HEK293 (cell line): ENCODE measurements around the gene BEST3.

ENCODE experiments used
- CTCF ChIA-PET: fragments of 350-600 bp; formaldehyde crosslinking; extraction: SDS; loops from one replicate; lab custom pipeline; 2021; ENCODE audit warnings: antibody characterized with exemption; lab: Yijun Ruan, JAX
- POLR2A ChIA-PET: fragments of 300-600 bp; formaldehyde crosslinking; extraction: SDS; loops from one replicate; lab custom pipeline; 2020; ENCODE audit warnings: antibody characterized with exemption, inconsistent platforms; lab: Yijun Ruan, JAX
- H3K27ac ChIP-seq: fragments of 200-500 bp; sonication (Bioruptor generic); 2 replicates; pipeline ENCODE4 v1.5.1; 2014; ENCODE audit warnings: low read depth, low read length, control low read depth, inconsistent platforms; ENCODE audit errors: extremely low read depth
- H3K36me3 ChIP-seq, 2 experiments: fragments of 200-500 bp in 1 of 2; sonication (Bioruptor generic) in 1 of 2; 1 replicate in 1 of 2; 2 replicates in 1 of 2; pipeline ENCODE4 v1.5.1; 2014 to 2017; ENCODE audit warnings: inconsistent platforms in 2 of 2, low read length in 2 of 2; ENCODE audit not compliant: control insufficient read depth in 2 of 2, insufficient read depth in 1 of 2
- H3K4me1 ChIP-seq: fragments of 200-500 bp; sonication (Bioruptor generic); 2 replicates; pipeline ENCODE4 v1.5.1; 2014; ENCODE audit warnings: mild to moderate bottlenecking, low read length, inconsistent platforms; ENCODE audit not compliant: control insufficient read depth, insufficient read depth
- H3K4me3 ChIP-seq: 2 replicates; pipeline ENCODE4 v1.5.1; 2011; ENCODE audit warnings: low read depth, mild to moderate bottlenecking, control low read depth, low read length, moderate library complexity
- H3K9me3 ChIP-seq: fragments of 200-500 bp; sonication (Bioruptor generic); 2 replicates; pipeline ENCODE4 v1.5.1; 2014; ENCODE audit warnings: low read depth, low read length, inconsistent platforms; ENCODE audit not compliant: control insufficient read depth, insufficient read depth
- KLF7 ChIP-seq: fragments of 450-650 bp; formaldehyde crosslinking; IDR thresholded peaks from 2 replicates; pipeline ENCODE4 v1.5.1; 2016; ENCODE audit warnings: missing biosample characterization, missing genetic modification characterization, borderline replicate concordance
- KLF9 ChIP-seq: fragments of 450-650 bp; formaldehyde crosslinking; IDR thresholded peaks from 2 replicates; pipeline ENCODE4 v1.5.1; 2016; ENCODE audit warnings: missing biosample characterization, missing genetic modification characterization, low read depth
- SP3 ChIP-seq: fragments of 450-650 bp; formaldehyde crosslinking; IDR thresholded peaks from 2 replicates; pipeline ENCODE4 v1.5.1; 2016; ENCODE audit warnings: missing biosample characterization, missing genetic modification characterization
- SP7 ChIP-seq: fragments of 450-650 bp; formaldehyde crosslinking; IDR thresholded peaks from 2 replicates; pipeline ENCODE4 v1.5.1; 2016; ENCODE audit warnings: missing biosample characterization, missing genetic modification characterization
- TSHZ1 ChIP-seq: fragments of 450-650 bp; formaldehyde crosslinking; IDR thresholded peaks from 2 replicates; pipeline ENCODE4 v1.5.1; 2016; ENCODE audit warnings: missing biosample characterization, missing genetic modification characterization, borderline replicate concordance
- ZBTB1 ChIP-seq: fragments of 450-650 bp; formaldehyde crosslinking; IDR thresholded peaks from 2 replicates; pipeline ENCODE4 v1.5.1; 2016; ENCODE audit warnings: missing biosample characterization, missing genetic modification characterization
- ZNF132 ChIP-seq: fragments of 450-650 bp; formaldehyde crosslinking; IDR thresholded peaks from 2 replicates; pipeline ENCODE4 v1.5.1; 2017; ENCODE audit warnings: missing biosample characterization, missing genetic modification characterization, borderline replicate concordance
- ZNF169 ChIP-seq: fragments of 450-650 bp; formaldehyde crosslinking; IDR thresholded peaks from 2 replicates; pipeline ENCODE4 v1.5.1; 2016; ENCODE audit warnings: missing biosample characterization, missing genetic modification characterization
- ZNF433 ChIP-seq: fragments of 450-650 bp; formaldehyde crosslinking; IDR thresholded peaks from 2 replicates; pipeline ENCODE4 v1.5.1; 2016; ENCODE audit warnings: missing biosample characterization, missing genetic modification characterization, low read depth
- ZNF596 ChIP-seq: fragments of 450-650 bp; IDR thresholded peaks from 2 replicates; pipeline ENCODE4 v1.5.0; 2018; ENCODE audit warnings: missing biosample characterization, mild to moderate bottlenecking, missing genetic modification characterization, moderate library complexity
- ZNF629 ChIP-seq: fragments of 450-650 bp; formaldehyde crosslinking; IDR thresholded peaks from 2 replicates; pipeline ENCODE4 v1.5.1; 2017; ENCODE audit warnings: missing biosample characterization, missing genetic modification characterization
- ZNF707 ChIP-seq: fragments of 450-650 bp; formaldehyde crosslinking; IDR thresholded peaks from 2 replicates; pipeline ENCODE4 v1.5.1; 2016; ENCODE audit warnings: missing biosample characterization, missing genetic modification characterization
- ZNF747 ChIP-seq: fragments of 450-650 bp; formaldehyde crosslinking; IDR thresholded peaks from 2 replicates; pipeline ENCODE4 v1.5.1; 2016; ENCODE audit warnings: missing biosample characterization, missing genetic modification characterization
- ZNF792 ChIP-seq: fragments of 450-650 bp; formaldehyde crosslinking; IDR thresholded peaks from 2 replicates; pipeline ENCODE4 v1.5.1; 2016; ENCODE audit warnings: missing biosample characterization, missing genetic modification characterization
- TF ChIP-seq, protein P1 (sequence below): fragments of 450-650 bp; formaldehyde crosslinking; conservative IDR thresholded peaks from 2 replicates; pipeline ENCODE4 v1.5.1; 2016; ENCODE audit warnings: low read depth, missing biosample characterization, missing genetic modification characterization
- TF ChIP-seq, protein P2 (sequence below): fragments of 450-650 bp; formaldehyde crosslinking; IDR thresholded peaks from 2 replicates; pipeline ENCODE4 v1.5.1; 2017; ENCODE audit warnings: missing biosample characterization, missing genetic modification characterization
- TF ChIP-seq, protein P3 (sequence below): fragments of 450-650 bp; formaldehyde crosslinking; IDR thresholded peaks from 2 replicates; pipeline ENCODE4 v1.5.1; 2016; ENCODE audit warnings: missing biosample characterization, missing genetic modification characterization, low read depth
- TF ChIP-seq, protein P4 (sequence below): fragments of 450-650 bp; formaldehyde crosslinking; IDR thresholded peaks from 2 replicates; pipeline ENCODE4 v1.5.1; 2017; ENCODE audit warnings: missing biosample characterization, mild to moderate bottlenecking, missing genetic modification characterization, moderate library complexity
- TF ChIP-seq, protein P5 (sequence below): fragments of 450-650 bp; formaldehyde crosslinking; IDR thresholded peaks from 2 replicates; pipeline ENCODE4 v1.5.1; 2017; ENCODE audit warnings: missing biosample characterization, missing genetic modification characterization

The BEST3 gene

GRCh38 chr12:69739287-69740191, 40.4 kb upstream of the BEST3 start (continued):
- TF ChIP-seq, protein P1, sequence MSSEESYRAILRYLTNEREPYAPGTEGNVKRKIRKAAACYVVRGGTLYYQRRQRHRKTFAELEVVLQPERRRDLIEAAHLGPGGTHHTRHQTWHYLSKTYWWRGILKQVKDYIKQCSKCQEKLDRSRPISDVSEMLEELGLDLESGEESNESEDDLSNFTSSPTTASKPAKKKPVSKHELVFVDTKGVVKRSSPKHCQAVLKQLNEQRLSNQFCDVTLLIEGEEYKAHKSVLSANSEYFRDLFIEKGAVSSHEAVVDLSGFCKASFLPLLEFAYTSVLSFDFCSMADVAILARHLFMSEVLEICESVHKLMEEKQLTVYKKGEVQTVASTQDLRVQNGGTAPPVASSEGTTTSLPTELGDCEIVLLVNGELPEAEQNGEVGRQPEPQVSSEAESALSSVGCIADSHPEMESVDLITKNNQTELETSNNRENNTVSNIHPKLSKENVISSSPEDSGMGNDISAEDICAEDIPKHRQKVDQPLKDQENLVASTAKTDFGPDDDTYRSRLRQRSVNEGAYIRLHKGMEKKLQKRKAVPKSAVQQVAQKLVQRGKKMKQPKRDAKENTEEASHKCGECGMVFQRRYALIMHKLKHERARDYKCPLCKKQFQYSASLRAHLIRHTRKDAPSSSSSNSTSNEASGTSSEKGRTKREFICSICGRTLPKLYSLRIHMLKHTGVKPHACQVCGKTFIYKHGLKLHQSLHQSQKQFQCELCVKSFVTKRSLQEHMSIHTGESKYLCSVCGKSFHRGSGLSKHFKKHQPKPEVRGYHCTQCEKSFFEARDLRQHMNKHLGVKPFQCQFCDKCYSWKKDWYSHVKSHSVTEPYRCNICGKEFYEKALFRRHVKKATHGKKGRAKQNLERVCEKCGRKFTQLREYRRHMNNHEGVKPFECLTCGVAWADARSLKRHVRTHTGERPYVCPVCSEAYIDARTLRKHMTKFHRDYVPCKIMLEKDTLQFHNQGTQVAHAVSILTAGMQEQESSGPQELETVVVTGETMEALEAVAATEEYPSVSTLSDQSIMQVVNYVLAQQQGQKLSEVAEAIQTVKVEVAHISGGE (tag by site-specific recombination), result peak; percentile 35; the same call in 1 of the 2 replicates
- TF ChIP-seq ZNF629 (tag by site-specific recombination), result peak; percentile 53; the same call in 1 of the 2 replicates
- TF ChIP-seq SP7 (tag by site-specific recombination), result peak; percentile 79
- no peak for TF ChIP-seq KLF7 (tag by site-specific recombination)
- TF ChIP-seq, protein P2, sequence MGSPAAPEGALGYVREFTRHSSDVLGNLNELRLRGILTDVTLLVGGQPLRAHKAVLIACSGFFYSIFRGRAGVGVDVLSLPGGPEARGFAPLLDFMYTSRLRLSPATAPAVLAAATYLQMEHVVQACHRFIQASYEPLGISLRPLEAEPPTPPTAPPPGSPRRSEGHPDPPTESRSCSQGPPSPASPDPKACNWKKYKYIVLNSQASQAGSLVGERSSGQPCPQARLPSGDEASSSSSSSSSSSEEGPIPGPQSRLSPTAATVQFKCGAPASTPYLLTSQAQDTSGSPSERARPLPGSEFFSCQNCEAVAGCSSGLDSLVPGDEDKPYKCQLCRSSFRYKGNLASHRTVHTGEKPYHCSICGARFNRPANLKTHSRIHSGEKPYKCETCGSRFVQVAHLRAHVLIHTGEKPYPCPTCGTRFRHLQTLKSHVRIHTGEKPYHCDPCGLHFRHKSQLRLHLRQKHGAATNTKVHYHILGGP (tag by site-specific recombination), result no peak
- no peak for TF ChIP-seq ZBTB1
- TF ChIP-seq, protein P3, sequence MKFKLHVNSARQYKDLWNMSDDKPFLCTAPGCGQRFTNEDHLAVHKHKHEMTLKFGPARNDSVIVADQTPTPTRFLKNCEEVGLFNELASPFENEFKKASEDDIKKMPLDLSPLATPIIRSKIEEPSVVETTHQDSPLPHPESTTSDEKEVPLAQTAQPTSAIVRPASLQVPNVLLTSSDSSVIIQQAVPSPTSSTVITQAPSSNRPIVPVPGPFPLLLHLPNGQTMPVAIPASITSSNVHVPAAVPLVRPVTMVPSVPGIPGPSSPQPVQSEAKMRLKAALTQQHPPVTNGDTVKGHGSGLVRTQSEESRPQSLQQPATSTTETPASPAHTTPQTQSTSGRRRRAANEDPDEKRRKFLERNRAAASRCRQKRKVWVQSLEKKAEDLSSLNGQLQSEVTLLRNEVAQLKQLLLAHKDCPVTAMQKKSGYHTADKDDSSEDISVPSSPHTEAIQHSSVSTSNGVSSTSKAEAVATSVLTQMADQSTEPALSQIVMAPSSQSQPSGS, result no peak
- no peak for TF ChIP-seq ZNF792 (tag by site-specific recombination)
- no peak; the same call in 1 of the 2 replicates for TF ChIP-seq KLF9 (tag by site-specific recombination)
- TF ChIP-seq ZNF747 (tag by site-specific recombination), result no peak
- TF ChIP-seq ZNF169, result no peak
- peak; percentile 37; the same call in 1 of the 2 replicates for TF ChIP-seq SP3 (tag by site-specific recombination)
- TF ChIP-seq ZNF132 (tag by site-specific recombination), result no peak

DNA sequence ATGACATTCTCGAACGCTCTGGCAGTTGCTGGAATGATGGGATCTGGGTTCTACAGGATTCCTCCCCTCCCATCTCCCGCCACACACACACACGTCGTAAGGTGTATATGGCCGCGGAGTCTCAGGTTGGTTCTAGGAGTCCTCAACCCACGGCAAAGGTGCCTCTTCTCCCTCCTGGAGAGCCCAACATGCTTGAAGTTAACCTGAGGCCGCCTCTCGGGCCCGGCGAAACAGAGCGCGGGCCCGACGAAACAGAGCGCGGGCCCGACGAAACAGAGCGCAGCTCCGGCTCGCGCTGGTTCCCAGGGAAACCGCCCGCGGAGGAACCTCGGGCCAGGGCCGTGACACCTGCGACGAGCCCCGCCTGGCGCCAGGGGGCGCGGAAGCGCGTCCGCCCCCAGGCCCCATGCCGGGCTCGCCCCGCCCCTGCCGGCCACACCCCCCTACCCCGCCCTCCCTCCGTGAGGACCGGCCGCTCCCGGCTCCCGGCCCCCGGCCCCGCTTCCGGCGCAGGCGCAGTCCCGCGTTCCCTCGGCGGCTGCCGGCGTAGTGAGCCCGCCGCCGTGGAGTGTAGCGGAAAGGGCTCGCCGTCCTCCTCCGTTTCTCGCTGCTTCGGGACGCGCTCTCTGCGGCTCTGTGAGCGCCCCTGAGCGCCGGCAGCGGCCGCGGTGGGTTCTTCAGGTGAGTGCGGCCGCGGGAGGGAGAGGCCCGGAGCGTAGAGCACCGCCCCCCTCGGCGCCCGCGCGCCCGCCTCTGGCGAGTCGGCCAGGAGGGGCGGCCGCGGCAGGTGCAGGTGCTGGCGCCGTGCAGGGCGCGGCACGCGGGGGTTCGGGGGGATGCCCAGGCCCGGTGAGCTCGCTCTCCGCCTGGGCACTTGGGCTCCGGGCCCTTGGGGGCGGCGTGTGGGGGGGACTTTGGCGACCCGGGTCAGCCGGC, 39.5 kb upstream of the BEST3 start, which contains the start of gene RAB3IP:
Gene RAB3IP, plus strand, starts transcription at position 510 of the 936 bp plus-strand sequence. CDS start 16,549 bp downstream, outside the sequence.
- CTCF ChIA-PET, result interaction anchor here (0.6 to 1.1 kb wide), 6 partner anchors 9 to 99 kb away, joined by 3 to 6 read pairs (median 3); no protein-coding TSS in a partner anchor
- POLR2A ChIA-PET, result interaction anchor here (0.6 to 0.8 kb wide), 2 partner anchors 9 to 153 kb away, joined by 3 to 4 read pairs; no protein-coding TSS in a partner anchor
- peak within 1 kb of the TSS; percentile 87 for H3K27ac ChIP-seq
- peaks cover 2% of the 10 kb centered on the region; the same call in 1 of the 2 replicates for H3K4me1 ChIP-seq
- no peaks in the 10 kb centered on the region for H3K36me3 ChIP-seq
- peak within 1 kb of the TSS; percentile 92 for H3K4me3 ChIP-seq
- H3K9me3 ChIP-seq, result no peaks in the 10 kb centered on the region
- no peak for TF ChIP-seq TSHZ1 (tag by site-specific recombination)
- 0 out of 2 replicates have a peak, but pooled peaks have one; percentile 4 for TF ChIP-seq ZNF596
- no peak for TF ChIP-seq ZNF707
- no peak for TF ChIP-seq ZNF433 (tag by site-specific recombination)
- peak; percentile 68; the same call in 1 of the 2 replicates for TF ChIP-seq KLF9 (tag by site-specific recombination)
- TF ChIP-seq, protein P4, sequence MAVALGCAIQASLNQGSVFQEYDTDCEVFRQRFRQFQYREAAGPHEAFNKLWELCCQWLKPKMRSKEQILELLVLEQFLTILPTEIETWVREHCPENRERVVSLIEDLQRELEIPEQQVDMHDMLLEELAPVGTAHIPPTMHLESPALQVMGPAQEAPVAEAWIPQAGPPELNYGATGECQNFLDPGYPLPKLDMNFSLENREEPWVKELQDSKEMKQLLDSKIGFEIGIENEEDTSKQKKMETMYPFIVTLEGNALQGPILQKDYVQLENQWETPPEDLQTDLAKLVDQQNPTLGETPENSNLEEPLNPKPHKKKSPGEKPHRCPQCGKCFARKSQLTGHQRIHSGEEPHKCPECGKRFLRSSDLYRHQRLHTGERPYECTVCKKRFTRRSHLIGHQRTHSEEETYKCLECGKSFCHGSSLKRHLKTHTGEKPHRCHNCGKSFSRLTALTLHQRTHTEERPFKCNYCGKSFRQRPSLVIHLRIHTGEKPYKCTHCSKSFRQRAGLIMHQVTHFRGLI (tag by site-specific recombination), result 0 out of 2 replicates have a peak, but pooled peaks have one; percentile 53
- TF ChIP-seq, protein P5, sequence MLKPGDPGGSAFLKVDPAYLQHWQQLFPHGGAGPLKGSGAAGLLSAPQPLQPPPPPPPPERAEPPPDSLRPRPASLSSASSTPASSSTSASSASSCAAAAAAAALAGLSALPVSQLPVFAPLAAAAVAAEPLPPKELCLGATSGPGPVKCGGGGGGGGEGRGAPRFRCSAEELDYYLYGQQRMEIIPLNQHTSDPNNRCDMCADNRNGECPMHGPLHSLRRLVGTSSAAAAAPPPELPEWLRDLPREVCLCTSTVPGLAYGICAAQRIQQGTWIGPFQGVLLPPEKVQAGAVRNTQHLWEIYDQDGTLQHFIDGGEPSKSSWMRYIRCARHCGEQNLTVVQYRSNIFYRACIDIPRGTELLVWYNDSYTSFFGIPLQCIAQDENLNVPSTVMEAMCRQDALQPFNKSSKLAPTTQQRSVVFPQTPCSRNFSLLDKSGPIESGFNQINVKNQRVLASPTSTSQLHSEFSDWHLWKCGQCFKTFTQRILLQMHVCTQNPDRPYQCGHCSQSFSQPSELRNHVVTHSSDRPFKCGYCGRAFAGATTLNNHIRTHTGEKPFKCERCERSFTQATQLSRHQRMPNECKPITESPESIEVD, result no peak
